Sigmoid colon (tissue), 7 donors: ENCODE results near the gene FAM110C. TPM values are rescaled to one million over a fixed set of nuclear protein-coding genes. Genes with fewer than 3 reads are reported as not detected.

Experiments used
- DNase-seq: peaks from one replicate; pipeline ENCODE4 v3.0.0-alpha.2; 2019
- H3K27ac ChIP-seq, 4 donors: fragments of 200-600 bp; sonication (generic); one replicate each; pipeline ENCODE4 v1.5.1; 2016 to 2019; ENCODE audit warnings: mild to moderate bottlenecking in 1 of 4
- H3K27me3 ChIP-seq, 3 donors: fragments of 200-600 bp; sonication (generic); one replicate each; pipeline ENCODE4 v1.5.1; 2019; ENCODE audit warnings: mild to moderate bottlenecking in 1 of 3
- H3K36me3 ChIP-seq, 4 donors: fragments of 200-600 bp; sonication (generic); one replicate each; pipeline ENCODE4 v1.5.1; 2016 to 2019
- H3K4me1 ChIP-seq, 4 donors: fragments of 200-600 bp; sonication (generic); one replicate each; pipeline ENCODE4 v1.5.1; 2017 to 2019
- H3K4me3 ChIP-seq, 4 donors: fragments of 200-600 bp; sonication (generic); one replicate each; pipeline ENCODE4 v1.5.1; 2017 to 2019; ENCODE audit warnings: mild to moderate bottlenecking in 2 of 4, moderate library complexity in 1 of 4
- H3K9me3 ChIP-seq, 4 donors: fragments of 200-600 bp in 3 of 4; sonication (generic) in 3 of 4; one replicate each; pipeline versions ENCODE4 v1.5.1 to v1.6.1; 2013 to 2019
- EP300 ChIP-seq, 4 donors: sonication (generic); formaldehyde crosslinking; IDR thresholded peaks; one replicate each; pipeline ENCODE4 v1.6.1; 2017; ENCODE audit warnings: antibody characterized with exemption in 4 of 4
- POLR2A ChIP-seq, 2 donors: fragments of 450-650 bp; IDR thresholded peaks; one replicate each; pipeline ENCODE4 v1.6.1; 2016; ENCODE audit warnings: antibody characterized with exemption in 2 of 2, mild to moderate bottlenecking in 2 of 2, moderate library complexity in 2 of 2
- POLR2AphosphoS5 ChIP-seq, 4 donors: sonication (generic); formaldehyde crosslinking; IDR thresholded peaks; one replicate each; pipeline ENCODE4 v1.6.1; 2017; ENCODE audit warnings: antibody characterized with exemption in 4 of 4
- WGBS, 2 donors: extraction: QIAGEN DNeasy Blood & Tissue Kit; methylation state at CpG; one replicate each; pipeline ENCODE4 v1.1.7; 2013; 5-methylcytosine and 5-hydroxymethylcytosine counted together
- intact Hi-C: fragments of 100-400 bp; cut with DNase I; formaldehyde crosslinking; loops from one replicate; pipeline ENCODE4 v1.15.1; 2023
- polyA plus RNA-seq, 3 donors: library from polyadenylated mRNA; stranded (reverse); fragments of 200-250 nt; gene quantifications; one replicate each; pipeline ENCODE4 v1.2.3, GENCODE V29; 2013
- total RNA-seq, 4 donors: library from RNA; depleted of rRNA; stranded (reverse); fragments of >200 nt; gene quantifications; one replicate each; pipeline ENCODE4 v1.1.0, GENCODE V29; 2016
- TF ChIP-seq, protein P1 (sequence below), 4 experiments: fragments of 450-650 bp in 3 of 4; fragments of 200-600 bp in 1 of 4; IDR thresholded peaks; one replicate each; pipeline ENCODE4 v1.5.1; 2016 to 2019; ENCODE audit warnings: antibody characterized with exemption in 4 of 4, mild to moderate bottlenecking in 3 of 4, moderate library complexity in 2 of 4
- donor health status: healthy with polysubstance abuse.
- donor health status: Bipolar disorder and iron deficiency.
- donor health status: healthy.

The FAM110C gene
- total and polyA plus RNA-seq, 7 donors = 0.16 to 24.6 (median 10.1) TPM; not detected in 2

DNA sequence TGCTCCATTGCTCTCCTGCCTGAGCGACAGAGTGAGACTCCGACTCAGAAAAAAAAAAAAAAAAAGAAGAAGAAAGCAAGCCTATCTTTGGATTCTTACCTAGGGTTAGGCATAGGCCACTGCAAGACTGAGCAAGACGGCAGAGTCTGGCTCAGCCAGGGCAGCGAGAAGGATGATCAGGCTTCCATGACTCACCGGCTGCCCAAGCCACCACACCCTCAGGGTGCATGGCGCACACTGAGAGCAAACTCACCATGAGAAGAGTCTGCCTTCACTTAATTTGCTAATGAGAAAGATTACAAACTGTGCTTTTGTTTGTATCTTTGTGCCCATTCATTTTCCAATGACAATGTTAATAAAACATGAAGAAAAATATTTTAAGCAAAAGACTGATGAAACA is 8.2 kb downstream of the FAM110C start:
- TF ChIP-seq, protein P1, sequence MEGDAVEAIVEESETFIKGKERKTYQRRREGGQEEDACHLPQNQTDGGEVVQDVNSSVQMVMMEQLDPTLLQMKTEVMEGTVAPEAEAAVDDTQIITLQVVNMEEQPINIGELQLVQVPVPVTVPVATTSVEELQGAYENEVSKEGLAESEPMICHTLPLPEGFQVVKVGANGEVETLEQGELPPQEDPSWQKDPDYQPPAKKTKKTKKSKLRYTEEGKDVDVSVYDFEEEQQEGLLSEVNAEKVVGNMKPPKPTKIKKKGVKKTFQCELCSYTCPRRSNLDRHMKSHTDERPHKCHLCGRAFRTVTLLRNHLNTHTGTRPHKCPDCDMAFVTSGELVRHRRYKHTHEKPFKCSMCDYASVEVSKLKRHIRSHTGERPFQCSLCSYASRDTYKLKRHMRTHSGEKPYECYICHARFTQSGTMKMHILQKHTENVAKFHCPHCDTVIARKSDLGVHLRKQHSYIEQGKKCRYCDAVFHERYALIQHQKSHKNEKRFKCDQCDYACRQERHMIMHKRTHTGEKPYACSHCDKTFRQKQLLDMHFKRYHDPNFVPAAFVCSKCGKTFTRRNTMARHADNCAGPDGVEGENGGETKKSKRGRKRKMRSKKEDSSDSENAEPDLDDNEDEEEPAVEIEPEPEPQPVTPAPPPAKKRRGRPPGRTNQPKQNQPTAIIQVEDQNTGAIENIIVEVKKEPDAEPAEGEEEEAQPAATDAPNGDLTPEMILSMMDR (IDR thresholded peaks at IDR 0.05) = no peak
- TF ChIP-seq POLR2AphosphoS5 (IDR thresholded peaks at IDR 0.05) = no peak
- 79 to 86% methylated on average over 6 of the region's 6 CpGs for whole genome bisulfite sequencing, 2 donors

DNA sequence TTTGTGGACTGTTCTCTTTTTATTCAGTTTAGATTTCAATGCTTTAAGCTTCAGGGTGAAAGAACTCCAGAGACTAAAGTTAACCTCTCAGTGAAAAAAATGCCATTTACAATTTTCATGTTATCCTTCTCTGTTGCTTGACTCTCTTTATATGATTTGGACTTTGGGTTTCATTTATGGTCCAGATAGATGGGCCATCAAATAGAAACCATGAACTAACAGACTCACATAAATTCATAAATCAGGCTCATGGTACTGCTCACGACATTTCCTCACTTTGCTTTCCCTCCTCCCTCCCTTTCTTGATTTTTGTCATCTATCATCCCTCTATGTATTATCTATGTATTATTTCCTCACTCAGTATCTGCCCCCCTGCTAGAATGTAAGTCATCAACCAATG is 10.0 kb downstream of the FAM110C start:
- TF ChIP-seq EP300 (IDR thresholded peaks at IDR 0.05) (no peak), POLR2AphosphoS5 (IDR thresholded peaks at IDR 0.05) (no peak), POLR2A (IDR thresholded peaks at IDR 0.05) (no peak)
- TF ChIP-seq, protein P1 (IDR thresholded peaks at IDR 0.05) = no peak
- Histone ChIP-seq H3K4me3 (no peak overlapping the region), H3K9me3 (no peaks in the 10 kb centered on the region), H3K4me1 (no peaks in the 10 kb centered on the region), H3K27ac (no peak overlapping the region), H3K27me3 (peaks cover 0 to 3% (median 0%) of the 10 kb centered on the region in 3 donors), H3K36me3 (no peaks in the 10 kb centered on the region)
- intact Hi-C loops = no loop called here
- 17 to 65% methylated on average over 1 of the region's 1 CpG for WGBS, 2 donors
- DNase-seq = no peak

More for the DNA sequence above, 8.2 kb downstream of the FAM110C start:
- H3K4me1 ChIP-seq = no peaks in the 10 kb centered on the region
- H3K4me3 ChIP-seq = no peak overlapping the region
- no peak overlapping the region for H3K27ac ChIP-seq
- intact Hi-C loops = no loop called here
- H3K9me3 ChIP-seq = no peaks in the 10 kb centered on the region
- DNase-seq = no peak
- H3K27me3 ChIP-seq = peaks cover 0 to 8% (median 0%) of the 10 kb centered on the region in 3 donors
- H3K36me3 ChIP-seq = no peaks in the 10 kb centered on the region

DNA sequence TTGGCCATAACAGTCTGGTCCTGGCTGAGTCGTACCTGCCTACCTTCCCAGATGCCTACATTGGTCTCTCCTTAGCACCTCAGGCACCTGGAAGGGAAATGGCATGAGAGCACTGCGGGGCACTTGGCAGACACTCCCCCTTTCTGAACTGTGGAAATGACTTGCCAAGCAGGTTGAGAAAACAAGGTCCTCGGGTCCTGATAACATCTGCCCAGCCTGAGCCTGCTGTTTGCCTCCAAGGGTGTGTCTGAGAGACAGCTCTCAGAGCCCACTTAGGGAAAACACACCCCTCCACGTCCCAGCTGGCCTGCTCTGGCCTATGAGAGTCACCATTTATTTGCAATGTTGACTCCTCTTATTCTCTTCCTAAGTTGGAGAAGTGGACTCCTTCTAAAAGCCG is 10.5 kb downstream of the FAM110C start:
- Histone ChIP-seq H3K27ac (no peak overlapping the region), H3K4me3 (no peak overlapping the region), H3K9me3 (no peaks in the 10 kb centered on the region), H3K36me3 (no peaks in the 10 kb centered on the region), H3K4me1 (no peaks in the 10 kb centered on the region), H3K27me3 (peaks cover 0 to 3% (median 0%) of the 10 kb centered on the region in 3 donors)
- no peak for DNase-seq
- intact Hi-C loops = no loop called here
- WGBS, 2 donors = 14 to 53% methylated on average over 5 of the region's 5 CpGs
- no peak for TF ChIP-seq POLR2AphosphoS5 (IDR thresholded peaks at IDR 0.05)
- TF ChIP-seq, protein P1 (IDR thresholded peaks at IDR 0.05) = no peak
- TF ChIP-seq POLR2A (IDR thresholded peaks at IDR 0.05) = no peak
- no peak for TF ChIP-seq EP300 (IDR thresholded peaks at IDR 0.05)

DNA sequence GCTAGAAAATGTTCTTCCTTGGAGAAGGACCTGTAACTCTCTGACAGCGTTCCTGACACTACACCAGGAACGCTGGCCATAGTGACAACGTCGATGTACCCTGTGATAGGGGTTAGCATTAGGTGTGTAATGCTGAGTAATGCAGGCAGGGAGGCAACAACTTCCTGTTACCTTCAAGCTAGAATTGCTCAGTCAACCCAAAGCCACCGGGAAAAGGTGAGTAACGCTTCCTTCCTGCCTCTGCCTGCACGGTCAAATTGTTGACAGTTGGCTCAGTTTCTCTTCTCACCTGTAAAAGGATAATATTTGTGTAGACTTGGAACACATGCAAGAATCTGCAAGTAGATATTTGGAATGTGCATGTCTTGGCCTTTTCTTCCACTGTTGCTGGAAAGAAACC is 12.7 kb downstream of the FAM110C start:
- H3K4me3 ChIP-seq = no peak overlapping the region
- intact Hi-C loops = no loop called here
- peaks cover 0 to 3% (median 0%) of the 10 kb centered on the region in 3 donors for H3K27me3 ChIP-seq
- H3K4me1 ChIP-seq = no peaks in the 10 kb centered on the region
- TF ChIP-seq, protein P1 (IDR thresholded peaks at IDR 0.05) = no peak
- no peak for TF ChIP-seq POLR2A (IDR thresholded peaks at IDR 0.05)
- no peak for TF ChIP-seq POLR2AphosphoS5 (IDR thresholded peaks at IDR 0.05)
- no peak for TF ChIP-seq EP300 (IDR thresholded peaks at IDR 0.05)
- no peak overlapping the region for H3K27ac ChIP-seq
- H3K36me3 ChIP-seq = no peaks in the 10 kb centered on the region
- DNase-seq = no peak
- H3K9me3 ChIP-seq = no peaks in the 10 kb centered on the region
- WGBS, 2 donors = 11 to 37% methylated on average over 7 of the region's 7 CpGs

DNA sequence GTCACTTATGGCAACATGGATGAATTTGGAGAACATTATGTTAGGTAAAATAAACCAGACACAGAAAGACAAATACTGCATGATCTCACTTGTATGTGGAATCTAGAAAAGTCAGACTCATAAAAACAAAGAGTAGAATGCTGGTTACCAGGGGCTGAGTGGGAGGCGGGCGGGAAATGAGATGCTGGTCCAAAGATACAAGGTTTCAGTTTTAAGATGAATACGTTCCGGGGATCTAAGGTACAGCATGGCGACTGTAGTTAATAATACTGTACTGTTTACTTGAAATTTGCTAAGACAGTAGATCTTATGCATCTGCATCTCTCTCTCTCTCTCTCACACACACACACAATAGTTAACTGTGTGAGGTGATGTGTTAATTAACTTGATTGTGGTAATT is 14.2 kb downstream of the FAM110C start:
- Histone ChIP-seq H3K4me1 (no peaks in the 10 kb centered on the region), H3K4me3 (no peak overlapping the region), H3K9me3 (no peaks in the 10 kb centered on the region), H3K27ac (no peak overlapping the region), H3K27me3 (no peaks in the 10 kb centered on the region), H3K36me3 (no peaks in the 10 kb centered on the region)
- 83 to 90% methylated on average over 5 of the region's 5 CpGs for WGBS, 2 donors
- intact Hi-C loops = no loop called here
- TF ChIP-seq POLR2A (IDR thresholded peaks at IDR 0.05) (no peak), POLR2AphosphoS5 (IDR thresholded peaks at IDR 0.05) (no peak), EP300 (IDR thresholded peaks at IDR 0.05) (no peak)
- TF ChIP-seq, protein P1 (IDR thresholded peaks at IDR 0.05) = no peak
- no peak for DNase-seq
